Activated naive CD4-positive, alpha-beta T cell treated with anti-CD3 and anti-CD28 coated beads, Interleukin-2, amount 50 U/mL, for 24 hours (primary cell): ENCODE measurements around the gene DDX24.

Experiments used
- H3K27ac Mint-ChIP-seq: one replicate; pipeline ENCODE4 v1.8.0; 2021; ENCODE audit warnings: mild to moderate bottlenecking, mixed read lengths
- H3K27me3 Mint-ChIP-seq: one replicate; pipeline ENCODE4 v1.8.0; 2021; ENCODE audit warnings: mixed read lengths
- H3K36me3 Mint-ChIP-seq: one replicate; pipeline ENCODE4 v1.8.0; 2021; ENCODE audit warnings: mixed read lengths
- H3K4me1 Mint-ChIP-seq: one replicate; pipeline ENCODE4 v1.8.0; 2021; ENCODE audit warnings: mixed read lengths
- H3K4me3 Mint-ChIP-seq: one replicate; pipeline ENCODE4 v1.8.0; 2021; ENCODE audit warnings: mild to moderate bottlenecking, mixed read lengths
- H3K9me3 Mint-ChIP-seq: one replicate; pipeline ENCODE4 v1.8.0; 2021; ENCODE audit warnings: mixed read lengths

DDX24 gene

DNA sequence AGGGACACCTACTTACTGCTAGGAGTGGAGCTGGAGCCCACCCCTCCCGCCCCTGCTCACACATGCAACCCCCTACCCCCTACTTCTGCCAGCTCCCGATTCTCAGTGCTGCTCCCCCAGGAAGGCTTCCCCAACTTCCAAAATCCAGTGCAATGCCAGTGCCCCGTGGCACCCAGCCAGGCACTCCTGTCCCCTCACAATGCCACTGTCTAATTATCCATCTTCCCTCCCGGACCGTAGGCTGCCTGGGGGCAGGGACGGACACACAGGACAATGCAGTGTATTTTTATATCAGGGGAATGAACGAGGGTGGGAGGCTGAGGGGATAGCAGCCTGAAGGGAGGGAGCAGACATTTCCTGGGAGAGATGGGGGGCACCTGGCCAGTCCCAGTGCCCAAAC is 42.5 kb downstream of the DDX24 start:
- H3K9me3 Mint-ChIP-seq: no peaks in the 10 kb centered on the region
- peaks cover 4% of the 10 kb centered on the region for H3K4me1 Mint-ChIP-seq
- no peak overlapping the region for H3K27ac Mint-ChIP-seq
- no peaks in the 10 kb centered on the region for H3K36me3 Mint-ChIP-seq
- no peaks in the 10 kb centered on the region for H3K27me3 Mint-ChIP-seq
- no peak overlapping the region for H3K4me3 Mint-ChIP-seq

DNA sequence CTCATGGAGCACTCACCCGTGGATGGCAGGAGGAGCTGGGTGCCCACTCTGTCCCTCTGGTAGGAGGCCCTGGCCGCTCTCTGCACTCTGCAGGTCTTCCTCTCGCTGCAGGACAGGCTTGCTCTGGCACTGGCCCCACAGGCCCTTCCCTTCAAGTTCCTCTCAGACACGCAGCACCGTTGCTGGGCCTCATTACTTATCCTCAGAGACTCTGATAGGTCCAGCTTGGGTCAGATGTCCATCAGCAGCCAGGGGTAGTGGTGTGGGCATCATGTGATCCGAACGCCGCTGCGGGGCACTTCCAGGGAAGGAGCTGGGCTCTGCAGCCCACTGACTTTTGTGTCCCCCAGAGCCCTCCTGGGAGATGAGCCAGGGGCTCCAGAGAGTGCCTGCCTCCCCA is 43.0 kb downstream of the DDX24 start:
- Mint-ChIP-seq H3K27me3 (no peaks in the 10 kb centered on the region), H3K4me1 (peaks cover 4% of the 10 kb centered on the region), H3K9me3 (no peaks in the 10 kb centered on the region), H3K27ac (no peak overlapping the region), H3K4me3 (no peak overlapping the region), H3K36me3 (no peaks in the 10 kb centered on the region)

DNA sequence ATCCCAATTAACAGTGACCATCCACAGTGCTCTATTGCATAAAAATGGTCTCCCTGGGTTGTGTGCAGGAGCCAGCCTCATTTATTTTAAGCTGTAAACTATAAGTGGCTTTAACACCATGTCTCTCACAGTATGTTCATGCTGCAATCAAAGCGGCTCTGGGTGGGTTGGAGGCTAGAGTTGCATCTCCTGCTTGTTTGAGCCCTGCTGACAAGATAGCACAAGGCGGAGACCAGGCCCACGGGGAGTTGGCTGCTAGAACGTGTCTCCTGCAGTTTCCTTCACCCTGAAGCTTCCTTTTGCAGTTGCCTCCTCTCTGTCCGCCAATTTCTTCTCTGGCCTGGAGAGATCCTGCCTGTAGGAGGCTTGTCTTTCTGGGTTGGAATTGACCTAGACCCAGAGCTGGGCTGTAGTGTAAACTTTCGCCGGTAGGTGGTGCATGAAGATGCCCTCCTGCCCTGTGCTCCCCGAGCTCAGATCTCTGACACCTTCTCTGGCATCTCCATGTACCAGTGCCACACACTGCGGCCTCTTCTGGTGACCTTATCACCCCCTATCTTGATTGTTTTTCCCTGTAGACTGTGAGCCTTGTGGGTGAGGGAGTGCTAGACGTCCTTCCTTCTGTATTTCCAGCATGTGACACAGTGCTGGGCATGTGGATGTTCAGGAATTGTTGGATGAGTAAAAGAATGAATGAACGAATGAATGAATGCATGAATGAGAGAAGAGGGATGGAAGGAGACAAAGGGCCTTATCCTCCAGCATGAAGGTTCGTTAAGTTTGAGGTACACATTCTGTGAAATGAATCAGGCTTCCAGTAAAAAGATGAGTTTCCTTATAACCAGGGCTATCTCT is 44.5 kb downstream of the DDX24 start:
- peaks cover 4% of the 10 kb centered on the region for H3K4me1 Mint-ChIP-seq
- no peak overlapping the region for H3K4me3 Mint-ChIP-seq
- no peak overlapping the region for H3K27ac Mint-ChIP-seq

GRCh38 chr14:94034886-94035285 is 46.1 kb downstream of the DDX24 start:
- H3K36me3 Mint-ChIP-seq: no peaks in the 10 kb centered on the region
- no peak overlapping the region for H3K4me3 Mint-ChIP-seq
- H3K4me1 Mint-ChIP-seq: peaks cover 4% of the 10 kb centered on the region
- no peak overlapping the region for H3K27ac Mint-ChIP-seq
- H3K9me3 Mint-ChIP-seq: no peaks in the 10 kb centered on the region
- H3K27me3 Mint-ChIP-seq: no peaks in the 10 kb centered on the region

More for the DNA sequence above, 44.5 kb downstream of the DDX24 start:
- no peaks in the 10 kb centered on the region for H3K36me3 Mint-ChIP-seq
- H3K27me3 Mint-ChIP-seq: no peaks in the 10 kb centered on the region
- H3K9me3 Mint-ChIP-seq: no peaks in the 10 kb centered on the region

DNA sequence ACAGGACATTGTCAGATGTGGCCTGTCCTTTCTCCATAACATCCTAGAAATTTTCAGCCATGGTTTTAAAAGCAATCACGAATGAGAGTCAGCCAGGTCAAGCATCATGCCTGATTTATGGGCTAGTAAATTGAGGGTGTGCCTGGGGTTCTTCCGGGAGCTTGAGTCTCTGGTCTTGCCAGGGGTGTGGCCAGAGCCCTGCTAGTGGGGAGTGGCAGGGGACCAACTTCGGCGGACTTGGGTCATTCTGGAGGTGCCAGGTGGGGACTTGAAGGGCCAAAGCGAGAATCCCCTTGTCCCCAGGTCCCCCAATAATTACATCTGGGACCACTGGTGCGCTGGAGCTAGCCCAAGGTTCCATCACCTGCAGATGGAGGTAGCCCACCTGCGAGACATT is 49.1 kb downstream of the DDX24 start:
- Mint-ChIP-seq H3K9me3 (no peaks in the 10 kb centered on the region), H3K4me1 (peaks cover 12% of the 10 kb centered on the region), H3K36me3 (no peaks in the 10 kb centered on the region), H3K4me3 (no peak overlapping the region), H3K27ac (no peak overlapping the region), H3K27me3 (no peaks in the 10 kb centered on the region)

- Mint-ChIP-seq H3K4me1 (peaks cover 8% of the 10 kb centered on the region), H3K9me3 (no peaks in the 10 kb centered on the region), H3K4me3 (no peak overlapping the region), H3K36me3 (no peaks in the 10 kb centered on the region), H3K27me3 (no peaks in the 10 kb centered on the region), H3K27ac (no peak overlapping the region)
These were observed 49.7 kb downstream of the DDX24 start for GRCh38 chr14:94031161-94031882.

DNA sequence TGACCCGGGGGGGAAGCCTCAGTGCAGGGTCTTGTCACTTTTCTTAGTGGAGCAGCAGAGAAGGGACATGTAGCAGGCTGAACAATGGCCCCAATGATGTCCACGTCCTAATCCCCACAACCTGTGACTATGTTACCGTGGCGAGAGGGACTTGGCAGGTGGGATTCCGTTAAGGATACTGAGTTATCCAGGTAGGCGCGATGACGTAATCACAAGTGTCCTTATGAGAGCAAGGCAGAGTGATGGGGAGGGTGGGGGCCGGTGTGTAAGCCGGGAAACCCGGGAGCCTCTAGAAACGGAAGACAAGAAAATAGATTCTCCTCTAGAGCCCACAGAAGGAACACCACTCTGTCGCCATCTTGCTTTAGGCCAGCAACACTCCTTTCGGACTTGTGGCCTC is 50.4 kb downstream of the DDX24 start:
- H3K27ac Mint-ChIP-seq: no peak overlapping the region
- no peaks in the 10 kb centered on the region for H3K27me3 Mint-ChIP-seq
- peaks cover 13% of the 10 kb centered on the region for H3K4me1 Mint-ChIP-seq
- H3K36me3 Mint-ChIP-seq: no peaks in the 10 kb centered on the region
- no peaks in the 10 kb centered on the region for H3K9me3 Mint-ChIP-seq
- H3K4me3 Mint-ChIP-seq: no peak overlapping the region

- Mint-ChIP-seq H3K4me1 (peaks cover 13% of the 10 kb centered on the region), H3K4me3 (no peak overlapping the region)
These were observed 51.3 kb downstream of the DDX24 start for GRCh38 chr14:94029671-94030203.

GRCh38 chr14:94029265-94029664 is 51.7 kb downstream of the DDX24 start:
- H3K27ac Mint-ChIP-seq: no peak overlapping the region
- no peaks in the 10 kb centered on the region for H3K9me3 Mint-ChIP-seq
- no peak overlapping the region for H3K4me3 Mint-ChIP-seq
- peaks cover 13% of the 10 kb centered on the region for H3K4me1 Mint-ChIP-seq
- H3K27me3 Mint-ChIP-seq: no peaks in the 10 kb centered on the region
- no peaks in the 10 kb centered on the region for H3K36me3 Mint-ChIP-seq

More at GRCh38 chr14:94029671-94030203, 51.3 kb downstream of the DDX24 start:
- no peak overlapping the region for H3K27ac Mint-ChIP-seq
- no peaks in the 10 kb centered on the region for H3K9me3 Mint-ChIP-seq
- no peaks in the 10 kb centered on the region for H3K36me3 Mint-ChIP-seq
- H3K27me3 Mint-ChIP-seq: no peaks in the 10 kb centered on the region

GRCh38 chr14:94028450-94028826 is 52.6 kb downstream of the DDX24 start:
- peaks cover 13% of the 10 kb centered on the region for H3K4me1 Mint-ChIP-seq
- H3K9me3 Mint-ChIP-seq: no peaks in the 10 kb centered on the region
- peak overlapping the region; percentile 54 for H3K4me3 Mint-ChIP-seq
- H3K27ac Mint-ChIP-seq: no peak overlapping the region
- H3K36me3 Mint-ChIP-seq: no peaks in the 10 kb centered on the region
- H3K27me3 Mint-ChIP-seq: no peaks in the 10 kb centered on the region

GRCh38 chr14:94027566-94028449 is 53.2 kb downstream of the DDX24 start:
- Mint-ChIP-seq H3K4me3 (peak overlapping the region; percentile 54), H3K27me3 (no peaks in the 10 kb centered on the region), H3K9me3 (no peaks in the 10 kb centered on the region), H3K4me1 (peaks cover 13% of the 10 kb centered on the region), H3K36me3 (no peaks in the 10 kb centered on the region), H3K27ac (peak overlapping the region; percentile 47)

- H3K27me3 Mint-ChIP-seq: no peaks in the 10 kb centered on the region
- H3K4me3 Mint-ChIP-seq: peak overlapping the region; percentile 23
- H3K36me3 Mint-ChIP-seq: no peaks in the 10 kb centered on the region
- H3K4me1 Mint-ChIP-seq: peaks cover 13% of the 10 kb centered on the region
- no peaks in the 10 kb centered on the region for H3K9me3 Mint-ChIP-seq
- no peak overlapping the region for H3K27ac Mint-ChIP-seq
These were observed 54.0 kb downstream of the DDX24 start for GRCh38 chr14:94026889-94027469.

DNA sequence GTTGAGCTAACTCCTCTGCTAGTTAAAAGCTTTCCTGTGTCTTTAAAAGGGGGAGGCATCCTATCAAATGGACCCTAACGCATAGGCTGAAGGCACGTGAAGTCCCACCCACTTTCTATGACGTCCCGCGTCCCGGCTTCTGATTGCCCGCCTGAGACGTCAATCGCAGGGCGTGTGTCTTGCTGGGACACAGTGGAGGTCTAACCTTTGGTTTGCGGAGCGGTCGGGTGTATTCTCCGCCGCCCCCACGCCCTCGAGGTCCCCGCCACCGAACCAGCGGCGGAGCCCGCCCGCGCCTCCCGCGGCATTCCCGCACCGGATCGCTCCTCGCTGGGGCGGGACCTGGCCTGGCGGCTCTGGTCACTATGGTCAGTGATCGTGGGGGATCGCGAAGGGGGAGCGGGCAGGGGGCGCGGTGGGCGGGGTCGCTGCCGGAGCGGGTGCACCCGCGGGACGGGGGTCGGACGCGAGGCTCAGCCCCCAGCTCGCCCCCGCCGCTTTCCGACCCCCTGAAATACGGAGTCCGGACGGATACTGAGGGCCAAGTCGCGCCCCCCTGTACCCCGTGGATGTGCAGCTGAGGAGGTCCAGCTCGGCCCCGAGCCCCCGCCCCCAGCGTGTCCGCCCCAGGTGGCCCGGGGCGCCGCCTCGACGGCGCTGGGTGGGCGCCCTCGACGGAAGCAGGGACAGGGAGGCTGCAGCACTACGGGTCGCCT is 54.7 kb downstream of the DDX24 start, which contains the start of gene OTUB2:
Gene OTUB2 (plus strand): TSS at position 168 of the 716 bp plus-strand sequence. CDS start 198 bp downstream, at position 366.
- peaks cover 13% of the 10 kb centered on the region for H3K4me1 Mint-ChIP-seq
- peak within 1 kb of the TSS; percentile 52 for H3K27ac Mint-ChIP-seq
- peak within 1 kb of the TSS; percentile 85 for H3K4me3 Mint-ChIP-seq
- H3K9me3 Mint-ChIP-seq: no peaks in the 10 kb centered on the region
- no peaks in the 10 kb centered on the region for H3K36me3 Mint-ChIP-seq
- H3K27me3 Mint-ChIP-seq: no peaks in the 10 kb centered on the region

DNA sequence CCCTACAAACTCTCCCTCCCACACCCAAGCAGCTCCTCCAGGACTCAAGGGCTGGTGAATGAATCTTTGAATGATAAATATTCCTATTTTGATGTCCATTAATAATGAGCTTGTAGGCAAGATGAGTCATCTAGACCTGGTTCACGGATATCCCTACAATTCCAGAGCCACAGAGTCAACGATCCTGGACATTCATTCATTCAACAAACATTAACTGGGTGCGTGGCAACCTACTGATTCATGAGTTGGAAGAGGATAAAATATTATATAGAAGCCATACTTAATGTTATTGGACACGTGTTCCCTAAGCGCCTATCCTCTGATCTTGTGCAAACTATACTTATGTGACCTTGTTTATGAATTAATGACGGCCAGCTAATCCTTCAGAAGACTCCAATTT is 55.3 kb downstream of the DDX24 start:
- Mint-ChIP-seq H3K36me3 (no peaks in the 10 kb centered on the region), H3K27ac (no peak overlapping the region), H3K4me3 (peak overlapping the region; percentile 85), H3K9me3 (no peaks in the 10 kb centered on the region), H3K4me1 (peaks cover 13% of the 10 kb centered on the region), H3K27me3 (no peaks in the 10 kb centered on the region)
